ENCODE measurements around the gene TMEFF2.

GRCh38 chr2:191917967-191918651 is 276.6 kb downstream of the TMEFF2 start:
- no peak for TF ChIP-seq POLR2A (IDR thresholded peaks at IDR 0.05)
- no peak for TF ChIP-seq CTCF (IDR thresholded peaks at IDR 0.05)
- no peak for TF ChIP-seq EP300 (IDR thresholded peaks at IDR 0.05)
- TF ChIP-seq POLR2AphosphoS5 (IDR thresholded peaks at IDR 0.05), result no peak

Data from upper lobe of left lung (tissue), 4 donors.